HG03045 (cell line): ENCODE data around the gene IRF4.
A peak's percentile ranks its signal among the peaks of the same experiment; 100 is the strongest.

Experiments used
- ATAC-seq: cut with Tn5 transposase; IDR thresholded peaks from one replicate; pipeline ENCODE4 v1.9.1; 2021; ENCODE audit warnings: mild to moderate bottlenecking, moderate library complexity; ENCODE audit not compliant: unreplicated experiment

Gene IRF4

GRCh38 chr6:391559-392440, at the start of gene IRF4:
IRF4 (plus strand) TSS chr6:391752; CDS start chr6:393153, 1,401 bp downstream.
- ATAC-seq: peak; percentile 52

- ATAC-seq: peak; percentile 55
These were observed 49.4 kb upstream of the IRF4 start for GRCh38 chr6:341914-342831.

- no peak for ATAC-seq
These were observed 48.7 kb upstream of the IRF4 start for GRCh38 chr6:342832-343179.

- ATAC-seq: no peak
These were observed 48.2 kb upstream of the IRF4 start for GRCh38 chr6:343226-343935.

GRCh38 chr6:343960-344815, 47.4 kb upstream of the IRF4 start:
- no peak for ATAC-seq

- no peak for ATAC-seq
These were observed 46.7 kb upstream of the IRF4 start for GRCh38 chr6:344816-345340.

- ATAC-seq: no peak
These were observed 45.7 kb upstream of the IRF4 start for GRCh38 chr6:345747-346385.

- ATAC-seq: no peak
These were observed 45.0 kb upstream of the IRF4 start for GRCh38 chr6:346386-347030.

- peak; percentile 82 for ATAC-seq
These were observed 44.3 kb upstream of the IRF4 start for GRCh38 chr6:347232-347631.

- ATAC-seq: no peak
These were observed 43.3 kb upstream of the IRF4 start for GRCh38 chr6:347951-348859.

- ATAC-seq: no peak
These were observed 42.6 kb upstream of the IRF4 start for GRCh38 chr6:348860-349396.

GRCh38 chr6:349491-349921, 42.0 kb upstream of the IRF4 start:
- ATAC-seq: no peak

GRCh38 chr6:350371-350770, 41.2 kb upstream of the IRF4 start:
- ATAC-seq: no peak

- no peak for ATAC-seq
These were observed 40.3 kb upstream of the IRF4 start for GRCh38 chr6:351011-351866.

GRCh38 chr6:351867-352289, 39.7 kb upstream of the IRF4 start:
- ATAC-seq: no peak

GRCh38 chr6:352474-352873, 39.1 kb upstream of the IRF4 start:
- ATAC-seq: no peak
